Stimulated activated CD4-positive, alpha-beta T cell treated with anti-CD3 and anti-CD28 coated beads, Interleukin-1b, Interleukin-23, amount 100 ng/mL, for 48 hours (primary cell): ENCODE results near the gene RPL15.

Experiments
- DNase-seq: peaks from one replicate; pipeline ENCODE4 v3.0.0-alpha.2; 2020

The RPL15 gene

GRCh38 chr3:23968463-23969184 is 51.7 kb downstream of the RPL15 start:
- no peak for DNase-seq

- no peak for DNase-seq
Observed at GRCh38 chr3:23969393-23969792, 52.5 kb downstream of the RPL15 start.
